Measurements from ENCODE around the gene CAPN5.
A peak's percentile ranks its signal among the peaks of the same experiment; 100 is the strongest.

The CAPN5 gene

GRCh38 chr11:77130763-77131513 lies 64.2 kb downstream of the CAPN5 start:
- peaks cover 7% of the 10 kb centered on the region for H3K27me3 Mint-ChIP-seq (ENCODE audit: low read depth, poor library complexity)
- no peak overlapping the region for H3K27ac Mint-ChIP-seq
- H3K36me3 Mint-ChIP-seq (ENCODE audit: low read depth): no peaks in the 10 kb centered on the region
- no peak for DNase-seq
- peaks cover 46% of the 10 kb centered on the region for H3K4me1 Mint-ChIP-seq
- no peak overlapping the region for H3K4me3 Mint-ChIP-seq
- H3K9me3 Mint-ChIP-seq: no peaks in the 10 kb centered on the region
- no peak for TF ChIP-seq CTCF (IDR thresholded peaks at IDR 0.05)

DNA sequence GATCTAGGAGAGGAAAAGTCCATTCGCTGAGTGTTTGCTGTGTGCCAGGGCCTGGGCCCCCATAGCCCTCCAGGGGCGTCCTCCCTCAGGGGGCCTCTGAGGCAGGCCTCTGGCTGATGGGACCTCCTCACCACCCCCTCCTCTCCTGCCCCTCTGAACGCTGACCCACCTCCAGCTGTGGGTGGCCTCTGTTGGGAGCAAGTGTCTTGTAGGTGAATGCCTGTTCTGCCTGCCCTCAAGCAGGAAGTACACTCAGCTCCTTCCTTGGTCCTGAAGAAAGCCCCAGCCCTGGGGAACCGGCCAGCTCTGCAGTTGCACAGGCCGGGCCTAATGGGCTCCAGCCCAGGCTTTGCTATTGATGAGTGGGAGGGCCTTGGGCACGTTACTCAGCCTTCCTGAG lies 64.8 kb downstream of the CAPN5 start:
- peaks cover 47% of the 10 kb centered on the region for H3K4me1 Mint-ChIP-seq
- H3K9me3 Mint-ChIP-seq: no peaks in the 10 kb centered on the region
- H3K27me3 Mint-ChIP-seq (ENCODE audit: low read depth, poor library complexity): peaks cover 11% of the 10 kb centered on the region
- H3K4me3 Mint-ChIP-seq: no peak overlapping the region
- no peaks in the 10 kb centered on the region for H3K36me3 Mint-ChIP-seq (ENCODE audit: low read depth)
- H3K27ac Mint-ChIP-seq: no peak overlapping the region
- DNase-seq: no peak
- TF ChIP-seq CTCF (IDR thresholded peaks at IDR 0.05): no peak

GRCh38 chr11:77135069-77135468 lies 68.3 kb downstream of the CAPN5 start:
- Mint-ChIP-seq H3K27me3 (ENCODE audit: low read depth, poor library complexity) (peaks cover 3% of the 10 kb centered on the region), H3K4me1 (peaks cover 49% of the 10 kb centered on the region), H3K9me3 (no peaks in the 10 kb centered on the region), H3K27ac (no peak overlapping the region), H3K36me3 (ENCODE audit: low read depth) (no peaks in the 10 kb centered on the region), H3K4me3 (no peak overlapping the region)
- no peak for TF ChIP-seq CTCF (IDR thresholded peaks at IDR 0.05)
- DNase-seq: no peak

DNA sequence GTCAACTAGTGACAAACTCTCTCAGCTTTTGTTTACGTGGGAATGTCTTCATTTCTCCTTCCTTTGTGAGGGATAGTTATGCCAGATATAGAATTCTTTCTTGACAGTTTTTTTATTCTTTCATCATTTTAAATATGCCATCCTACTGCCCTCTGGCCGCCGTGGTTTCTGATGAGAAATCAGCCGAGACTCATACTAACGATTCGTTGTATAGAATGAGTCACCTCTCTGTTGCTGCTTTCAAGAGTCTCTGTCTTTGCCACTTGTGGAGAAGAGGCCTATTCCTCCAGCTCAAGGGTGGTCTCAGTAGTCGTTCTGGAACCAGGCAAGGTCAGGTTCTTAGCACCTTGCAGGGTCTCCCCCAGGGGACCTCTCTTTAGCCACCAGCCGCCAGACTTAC lies 69.3 kb downstream of the CAPN5 start:
- Mint-ChIP-seq H3K36me3 (ENCODE audit: low read depth) (no peaks in the 10 kb centered on the region), H3K27me3 (ENCODE audit: low read depth, poor library complexity) (peaks cover 3% of the 10 kb centered on the region), H3K9me3 (no peaks in the 10 kb centered on the region), H3K4me3 (no peak overlapping the region), H3K27ac (no peak overlapping the region), H3K4me1 (peaks cover 51% of the 10 kb centered on the region)
- no peak for TF ChIP-seq CTCF (IDR thresholded peaks at IDR 0.05)
- DNase-seq: no peak

- no peak for TF ChIP-seq CTCF (IDR thresholded peaks at IDR 0.05)
- Mint-ChIP-seq H3K36me3 (ENCODE audit: low read depth) (no peaks in the 10 kb centered on the region), H3K27ac (peak overlapping the region; percentile 36), H3K27me3 (ENCODE audit: low read depth, poor library complexity) (peaks cover 3% of the 10 kb centered on the region), H3K4me3 (no peak overlapping the region), H3K9me3 (no peaks in the 10 kb centered on the region), H3K4me1 (peaks cover 49% of the 10 kb centered on the region)
- no peak for DNase-seq
These were observed 70.1 kb downstream of the CAPN5 start for GRCh38 chr11:77136784-77137420.

- Mint-ChIP-seq H3K36me3 (ENCODE audit: low read depth) (no peaks in the 10 kb centered on the region), H3K9me3 (no peaks in the 10 kb centered on the region), H3K27me3 (ENCODE audit: low read depth, poor library complexity) (peaks cover 3% of the 10 kb centered on the region), H3K4me1 (peaks cover 49% of the 10 kb centered on the region), H3K4me3 (no peak overlapping the region), H3K27ac (peak overlapping the region; percentile 36)
- DNase-seq: no peak
- no peak for TF ChIP-seq CTCF (IDR thresholded peaks at IDR 0.05)
These were observed 70.7 kb downstream of the CAPN5 start for GRCh38 chr11:77137421-77137820.
